HG02870 (cell line): Measurements from ENCODE around the gene C2orf69.
A peak's percentile ranks its signal among the peaks of the same experiment; 100 is the strongest.

Source experiments
- ATAC-seq: cut with Tn5 transposase; IDR thresholded peaks from one replicate; pipeline ENCODE4 v1.9.1; 2021; ENCODE audit warnings: mild to moderate bottlenecking, moderate library complexity; ENCODE audit not compliant: unreplicated experiment

Gene C2orf69

GRCh38 chr2:199962203-199962602 is 51.1 kb downstream of the C2orf69 start:
- ATAC-seq = peak; percentile 63

- no peak for ATAC-seq
These were observed 55.3 kb downstream of the C2orf69 start for GRCh38 chr2:199966405-199966804.

GRCh38 chr2:199966976-199967375 is 55.9 kb downstream of the C2orf69 start:
- no peak for ATAC-seq

GRCh38 chr2:199968126-199968525 is 57.0 kb downstream of the C2orf69 start:
- ATAC-seq = no peak

- no peak for ATAC-seq
These were observed 61.1 kb downstream of the C2orf69 start for GRCh38 chr2:199972088-199972626.

GRCh38 chr2:199973703-199974102 is 62.6 kb downstream of the C2orf69 start:
- ATAC-seq = no peak

GRCh38 chr2:199975273-199975895 is 64.3 kb downstream of the C2orf69 start:
- ATAC-seq = no peak
